Stomach (tissue), 4 donors: ENCODE measurements around the gene OR4S1.

ENCODE experiments used
- CTCF ChIP-seq, 7 experiments: fragments of 450-650 bp in 4 of 7; fragments of 200-600 bp in 3 of 7; sonication (generic) in 3 of 7; IDR thresholded peaks; one replicate each; pipeline ENCODE4 v1.5.1; 2016 to 2019; ENCODE audit warnings: antibody characterized with exemption in 7 of 7, control low read depth in 2 of 7, mild to moderate bottlenecking in 1 of 7
- EP300 ChIP-seq: sonication (generic); formaldehyde crosslinking; IDR thresholded peaks from one replicate; pipeline ENCODE4 v1.6.1; 2017; ENCODE audit warnings: antibody characterized with exemption
- POLR2A ChIP-seq, 4 donors: fragments of 450-650 bp; IDR thresholded peaks; one replicate each; pipeline ENCODE4 v1.6.1; 2016; ENCODE audit warnings: antibody characterized with exemption in 4 of 4, control low read depth in 2 of 4, mild to moderate bottlenecking in 1 of 4, moderate library complexity in 1 of 4
- POLR2AphosphoS5 ChIP-seq, 3 donors: sonication (generic); formaldehyde crosslinking; IDR thresholded peaks; one replicate each; pipeline ENCODE4 v1.6.1; 2016; ENCODE audit warnings: antibody characterized with exemption in 3 of 3

- TF ChIP-seq POLR2A (IDR thresholded peaks at IDR 0.05) (no peak), CTCF (IDR thresholded peaks at IDR 0.05) (no peak), POLR2AphosphoS5 (IDR thresholded peaks at IDR 0.05) (no peak), EP300 (no peak)
These were observed 48.7 kb downstream of the OR4S1 start for GRCh38 chr11:48354677-48355076.
